Neuron (in vitro differentiated cells): ENCODE results near the gene TRIM31.

ENCODE experiments used
- H2AFZ ChIP-seq: one replicate; pipeline ENCODE4 v1.6.1; 2013; ENCODE audit warnings: low read depth, mild to moderate bottlenecking, inconsistent platforms, low read length, moderate library complexity
- H3K27me3 ChIP-seq: one replicate; pipeline ENCODE4 v1.6.1; 2013; ENCODE audit warnings: low read length; ENCODE audit not compliant: insufficient read depth
- H3K36me3 ChIP-seq: one replicate; pipeline ENCODE4 v1.6.1; 2013; ENCODE audit warnings: low read length; ENCODE audit not compliant: insufficient read depth
- H3K4me1 ChIP-seq: one replicate; pipeline ENCODE4 v1.6.1; 2013; ENCODE audit warnings: low read length; ENCODE audit not compliant: insufficient read depth
- H3K4me3 ChIP-seq: 2 replicates; pipeline ENCODE4 v1.5.1; 2013; ENCODE audit warnings: mild to moderate bottlenecking, low read length, moderate library complexity
- H3K9me3 ChIP-seq: one replicate; pipeline ENCODE4 v1.6.1; 2013; ENCODE audit warnings: low read length

Gene TRIM31

DNA sequence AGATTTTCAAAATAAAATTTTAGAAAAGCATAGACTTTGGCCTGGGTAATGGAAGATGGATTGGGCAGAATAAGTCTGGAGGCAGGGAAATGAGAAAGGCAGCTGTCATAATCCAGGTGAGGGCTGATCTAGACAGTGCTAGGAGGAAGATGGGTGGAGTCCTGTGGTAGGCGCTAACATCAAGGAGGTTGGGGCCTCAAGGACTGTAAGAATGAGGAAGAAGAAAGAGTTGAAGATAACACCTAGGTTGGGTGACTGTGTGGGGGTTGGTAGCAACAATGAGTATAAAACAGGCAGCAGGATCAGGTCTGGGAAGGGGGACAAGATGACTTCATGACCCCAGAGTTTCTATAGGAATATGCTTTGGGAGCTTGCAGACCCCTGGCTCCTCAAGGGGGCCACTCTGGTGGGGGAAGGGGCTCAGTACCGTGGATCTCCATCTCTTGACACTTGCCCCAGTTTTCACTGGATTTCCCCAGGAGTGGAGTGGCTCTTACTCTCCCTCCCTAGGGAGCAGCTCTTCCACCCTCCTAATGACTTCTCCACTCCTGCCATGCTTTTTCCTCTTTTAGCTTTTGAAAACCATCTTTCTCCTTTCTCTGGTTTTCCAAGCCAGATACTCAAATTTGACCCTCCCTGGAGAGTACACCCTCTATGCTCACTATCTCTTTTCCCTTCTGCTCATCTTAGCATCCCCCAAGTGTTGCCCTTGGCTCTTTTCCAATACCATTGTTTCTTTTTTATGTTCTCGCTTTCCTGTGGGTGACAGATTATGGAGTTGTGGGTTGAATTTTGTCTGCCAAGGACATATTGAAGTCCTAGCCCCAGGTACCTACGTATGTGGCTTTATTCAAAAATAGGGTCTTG is 14.8 kb downstream of the TRIM31 start:
- Histone ChIP-seq H3K4me1 (peaks cover 9% of the 10 kb centered on the region), H2AFZ (no peak overlapping the region), H3K9me3 (no peaks in the 10 kb centered on the region), H3K27me3 (peaks cover 71% of the 10 kb centered on the region), H3K4me3 (no peak overlapping the region), H3K36me3 (no peaks in the 10 kb centered on the region)

DNA sequence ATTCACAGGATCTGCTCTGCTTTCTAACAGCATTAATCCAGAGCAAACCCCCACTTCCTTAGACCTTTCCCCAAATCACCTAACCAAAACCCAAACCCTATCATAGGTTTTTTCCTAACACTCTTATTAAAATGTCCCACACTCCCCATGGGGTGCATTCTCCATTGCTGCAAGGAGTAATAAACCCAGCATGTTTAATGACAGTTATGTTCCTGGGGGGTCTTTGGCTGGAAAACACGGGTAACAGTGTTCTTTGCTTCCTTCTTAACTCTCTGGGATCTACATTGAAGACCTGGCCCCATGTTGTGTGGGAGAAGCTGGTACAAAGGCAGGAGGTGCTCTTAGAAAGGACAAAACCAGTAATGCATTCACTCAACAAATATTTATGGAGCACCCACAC is 16.1 kb downstream of the TRIM31 start:
- Histone ChIP-seq H3K4me3 (no peak overlapping the region), H3K4me1 (peaks cover 8% of the 10 kb centered on the region), H3K36me3 (no peaks in the 10 kb centered on the region), H3K27me3 (peaks cover 66% of the 10 kb centered on the region), H3K9me3 (no peaks in the 10 kb centered on the region), H2AFZ (no peak overlapping the region)

DNA sequence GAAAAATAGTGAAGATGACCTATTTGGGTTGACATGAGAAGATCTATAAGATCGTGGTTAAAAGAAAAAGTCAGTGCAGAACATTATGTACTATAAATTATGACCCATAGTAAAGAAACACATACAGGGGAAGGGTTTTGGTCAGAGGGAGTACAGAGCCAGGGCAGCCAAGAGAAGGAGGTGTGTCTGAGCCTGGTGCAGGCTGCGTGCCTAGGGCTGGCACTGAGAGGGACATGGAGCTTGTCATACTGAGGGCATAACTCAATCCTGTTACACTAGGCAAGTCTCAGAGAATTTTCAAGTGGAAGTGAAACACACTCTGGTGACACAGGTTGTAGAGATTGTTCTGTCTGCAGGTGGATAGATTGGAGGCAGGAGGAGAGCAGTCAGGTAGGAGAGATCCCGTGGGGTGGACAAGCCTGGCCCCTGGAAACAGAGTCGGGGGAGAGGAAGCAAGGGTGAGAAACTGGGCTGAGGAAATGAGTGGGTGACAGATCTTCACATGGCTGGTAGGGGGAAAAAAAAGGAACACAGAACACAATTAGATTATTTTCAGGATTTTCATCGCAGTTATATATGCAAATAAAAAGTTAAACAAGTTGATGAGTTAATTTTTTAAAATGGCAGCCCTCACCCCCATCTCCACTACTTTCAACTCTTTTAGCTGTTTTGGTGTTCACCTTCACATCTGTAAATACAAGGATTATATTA is 18.8 kb downstream of the TRIM31 start:
- Histone ChIP-seq H2AFZ (no peak overlapping the region), H3K4me3 (no peak overlapping the region), H3K36me3 (no peaks in the 10 kb centered on the region), H3K4me1 (no peaks in the 10 kb centered on the region), H3K27me3 (peaks cover 60% of the 10 kb centered on the region), H3K9me3 (no peaks in the 10 kb centered on the region)

DNA sequence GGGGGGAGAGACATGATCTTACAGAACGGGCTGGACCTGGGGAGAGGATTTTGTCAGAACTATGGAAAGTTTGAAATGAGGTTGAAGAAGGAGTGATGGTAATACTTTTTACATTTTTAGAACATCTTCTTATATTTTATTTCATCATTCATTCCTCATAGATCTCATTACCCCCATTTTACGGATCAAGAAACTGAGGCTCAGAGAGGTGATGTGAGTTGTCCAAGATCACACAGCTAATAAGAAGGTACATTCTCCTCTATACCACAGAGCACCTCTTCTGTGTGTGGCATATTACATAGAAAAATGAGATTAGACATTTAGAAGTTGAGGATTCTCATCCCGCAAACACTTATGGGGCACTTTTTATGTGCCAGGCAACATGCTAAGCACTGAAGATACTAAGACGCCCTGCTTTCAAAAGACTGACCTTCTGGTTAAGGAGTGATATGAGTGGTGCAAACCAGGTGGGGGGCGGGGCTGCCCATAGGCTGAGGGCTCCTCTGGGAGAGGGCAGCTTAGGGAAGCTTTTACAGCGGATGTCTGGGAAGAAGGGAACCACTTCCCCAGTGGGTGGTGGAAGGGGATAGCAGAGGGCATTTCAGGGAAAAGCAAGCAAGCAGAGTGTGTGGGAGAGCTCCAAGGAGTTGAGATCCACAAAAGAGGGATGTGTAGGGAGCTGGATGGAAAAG is 19.9 kb downstream of the TRIM31 start:
- no peaks in the 10 kb centered on the region for H3K9me3 ChIP-seq
- no peak overlapping the region for H2AFZ ChIP-seq
- H3K36me3 ChIP-seq = no peaks in the 10 kb centered on the region
- H3K4me1 ChIP-seq = no peaks in the 10 kb centered on the region
- H3K27me3 ChIP-seq = peaks cover 51% of the 10 kb centered on the region
- H3K4me3 ChIP-seq = no peak overlapping the region

DNA sequence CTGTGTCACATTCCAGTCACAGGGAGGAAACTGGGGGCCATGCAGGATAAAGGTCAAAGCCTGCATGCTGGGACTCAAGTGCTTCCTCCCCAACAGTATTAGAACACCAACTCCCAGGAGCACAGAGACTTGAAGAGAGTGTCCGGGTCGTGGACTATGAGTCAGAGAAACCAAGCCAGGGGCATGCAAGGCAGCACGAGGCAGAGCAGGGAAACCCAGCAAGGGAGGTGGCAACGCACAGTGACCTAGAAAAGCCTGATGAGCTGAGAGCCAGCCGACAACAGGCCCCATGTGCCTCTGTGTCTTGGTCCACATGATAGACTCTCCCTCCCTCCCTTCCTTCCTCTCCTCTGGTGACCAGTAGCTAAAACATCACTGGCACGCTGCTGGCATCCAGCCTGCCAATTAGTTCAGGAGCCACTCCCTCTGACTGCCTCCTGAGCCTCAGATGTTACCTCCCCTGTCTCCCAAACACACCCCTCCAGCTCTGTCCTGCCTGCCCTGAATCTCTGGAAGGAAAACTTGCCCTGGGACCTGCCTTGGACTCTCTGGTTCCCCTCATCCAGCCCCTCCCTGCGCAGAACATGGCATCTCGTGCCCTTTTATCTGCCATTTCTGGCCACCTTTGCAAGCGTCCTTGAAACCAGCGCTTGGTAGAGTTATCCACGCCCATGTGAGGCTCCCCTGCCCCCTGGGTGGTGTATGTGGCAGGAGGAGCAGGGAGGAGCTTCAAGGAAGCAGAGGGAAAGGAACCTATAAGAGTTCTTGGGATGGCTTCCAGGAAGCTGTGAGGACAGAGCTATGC is 21.1 kb downstream of the TRIM31 start:
- peaks cover 40% of the 10 kb centered on the region for H3K27me3 ChIP-seq

DNA sequence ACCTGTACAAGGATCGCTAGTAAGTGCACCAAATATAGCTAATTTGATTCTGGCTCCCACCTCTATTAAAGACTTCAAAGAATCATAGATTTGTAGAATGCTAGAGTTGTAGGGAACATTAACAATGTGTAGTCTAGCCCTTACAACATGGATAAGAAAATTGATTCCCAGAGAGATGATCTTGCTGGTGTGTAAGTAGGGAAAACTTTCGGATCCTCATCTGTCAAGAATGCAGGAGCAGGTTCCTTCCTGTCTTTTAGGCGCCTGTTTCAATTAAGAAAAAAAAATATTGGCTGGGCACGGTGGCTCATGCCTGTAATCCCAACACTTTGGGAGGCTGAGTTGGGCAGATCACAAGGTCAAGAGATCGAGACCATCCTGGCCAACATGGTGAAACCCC is 25.0 kb downstream of the TRIM31 start:
- Histone ChIP-seq H3K27me3 (peaks cover 23% of the 10 kb centered on the region), H3K9me3 (no peaks in the 10 kb centered on the region), H3K4me1 (no peaks in the 10 kb centered on the region), H2AFZ (no peak overlapping the region), H3K4me3 (no peak overlapping the region), H3K36me3 (no peaks in the 10 kb centered on the region)

More for the DNA sequence above, 21.1 kb downstream of the TRIM31 start:
- H2AFZ ChIP-seq = no peak overlapping the region
- no peak overlapping the region for H3K4me3 ChIP-seq
- H3K36me3 ChIP-seq = no peaks in the 10 kb centered on the region
- no peaks in the 10 kb centered on the region for H3K4me1 ChIP-seq
- no peaks in the 10 kb centered on the region for H3K9me3 ChIP-seq

DNA sequence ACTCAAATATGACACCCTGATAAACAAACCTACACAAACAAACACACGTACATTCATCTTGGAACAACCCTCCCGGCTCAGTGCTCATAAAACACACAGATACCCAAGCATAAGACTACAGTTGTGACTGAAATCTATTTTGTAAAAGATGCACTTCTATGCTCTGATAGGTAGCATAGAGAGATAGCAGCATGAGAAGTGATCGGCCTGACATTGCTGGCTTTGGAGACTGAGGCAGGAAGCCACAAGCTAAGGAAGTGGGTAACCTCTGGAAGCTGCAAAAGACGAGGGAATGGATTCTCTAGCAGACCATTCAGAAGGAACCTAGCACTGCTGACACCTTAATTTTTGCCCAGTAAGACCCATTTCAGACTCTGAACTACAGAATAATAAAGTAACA is 35.7 kb downstream of the TRIM31 start:
- peaks cover 67% of the 10 kb centered on the region for H3K27me3 ChIP-seq
- H3K4me3 ChIP-seq = no peak overlapping the region
- H3K4me1 ChIP-seq = peaks cover 10% of the 10 kb centered on the region
- no peak overlapping the region for H2AFZ ChIP-seq
- no peaks in the 10 kb centered on the region for H3K9me3 ChIP-seq
- no peaks in the 10 kb centered on the region for H3K36me3 ChIP-seq

DNA sequence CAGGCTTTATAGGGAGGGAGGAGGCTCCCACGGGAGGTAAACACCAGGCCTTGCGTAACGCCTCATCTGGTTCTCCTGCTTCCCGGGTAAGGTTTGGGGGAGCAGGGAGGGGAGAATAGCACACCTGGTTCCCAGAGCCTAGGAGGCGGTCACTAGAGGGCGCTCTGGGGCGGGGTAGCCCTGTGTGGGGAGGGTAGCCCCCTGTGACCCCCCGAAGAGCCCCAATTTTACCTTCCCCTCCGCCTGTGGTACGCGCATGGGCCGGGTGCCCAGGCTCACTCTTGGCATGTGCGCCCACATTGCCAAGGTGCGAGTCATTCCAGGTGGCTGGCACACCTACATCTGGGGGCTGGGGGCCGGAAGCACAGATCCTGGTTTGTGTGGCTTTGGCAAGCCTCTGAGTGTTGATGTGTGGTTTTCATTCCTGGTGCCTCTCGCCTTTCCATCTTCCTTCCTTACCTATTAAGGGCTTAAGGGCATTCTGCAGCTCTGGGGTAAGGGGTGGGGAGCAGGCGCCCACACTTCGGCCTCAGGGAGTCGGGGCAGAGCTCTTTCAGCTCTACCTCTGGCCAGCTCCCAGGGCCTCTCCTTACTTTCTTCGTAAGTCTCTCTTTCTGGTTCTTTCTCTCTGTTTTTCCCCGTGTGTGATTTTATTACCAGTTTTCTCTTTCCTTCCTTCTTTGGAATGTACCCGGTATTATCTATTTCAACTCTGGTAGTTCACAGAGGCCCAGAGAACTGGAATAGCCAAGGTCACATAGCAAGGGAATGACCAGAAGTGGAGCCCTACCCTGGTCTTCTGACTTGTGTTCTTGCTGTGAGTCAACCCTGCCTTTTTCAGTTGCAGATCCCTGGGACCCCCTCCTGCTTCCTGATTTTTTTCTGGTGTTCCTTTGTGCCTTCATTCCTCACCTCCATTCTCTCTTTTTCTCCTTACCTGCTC is 36.8 kb downstream of the TRIM31 start:
- H3K4me3 ChIP-seq = no peak overlapping the region
- peaks cover 67% of the 10 kb centered on the region for H3K27me3 ChIP-seq
- H2AFZ ChIP-seq = no peak overlapping the region
- no peaks in the 10 kb centered on the region for H3K9me3 ChIP-seq
- H3K36me3 ChIP-seq = no peaks in the 10 kb centered on the region
- peaks cover 10% of the 10 kb centered on the region for H3K4me1 ChIP-seq

DNA sequence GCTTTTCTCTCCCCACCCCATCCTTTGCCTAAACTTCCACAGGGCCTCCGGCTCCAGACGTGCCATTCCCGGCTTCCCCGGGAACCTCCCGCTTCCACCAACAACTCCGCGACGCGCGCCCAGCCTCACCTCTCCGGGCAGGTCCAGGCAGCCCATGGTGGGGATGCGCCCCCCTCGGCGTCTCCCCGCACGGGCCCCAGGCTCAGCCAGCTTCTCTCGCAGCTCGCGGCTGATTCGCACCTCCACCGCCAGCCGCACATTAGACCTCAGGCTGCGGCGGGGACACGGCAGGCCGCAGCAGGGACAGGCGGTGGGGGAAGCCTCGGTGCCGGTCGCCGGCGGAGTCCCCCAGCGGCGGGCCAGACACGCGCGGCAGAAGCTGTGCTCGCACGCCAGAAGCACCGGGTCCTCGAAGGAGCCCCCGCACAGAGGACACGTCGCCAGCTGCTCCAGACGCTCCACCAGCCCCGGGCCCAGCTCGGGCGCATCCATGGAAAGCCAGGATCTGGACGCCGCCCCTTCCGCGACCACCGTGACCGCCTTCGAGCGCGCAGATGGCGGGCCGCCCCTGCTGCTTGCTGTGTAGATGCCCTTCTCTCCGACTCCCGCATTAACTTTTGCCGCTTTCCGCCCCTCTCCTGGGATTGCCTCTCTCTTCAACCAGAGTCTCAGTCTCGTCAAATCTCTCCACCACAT is 37.6 kb downstream of the TRIM31 start, which contains the start of gene RNF39:
TSS of gene RNF39 (minus strand) at position 676 of the 696 bp plus-strand sequence. CDS start at position 492, 184 bp downstream.
- peak within 1 kb of the TSS; percentile 18 for H3K4me3 ChIP-seq
- H3K4me1 ChIP-seq = peaks cover 10% of the 10 kb centered on the region
- no peaks in the 10 kb centered on the region for H3K36me3 ChIP-seq
- peak within 1 kb of the TSS; percentile 51 for H2AFZ ChIP-seq
- peaks cover 67% of the 10 kb centered on the region for H3K27me3 ChIP-seq
- no peaks in the 10 kb centered on the region for H3K9me3 ChIP-seq

DNA sequence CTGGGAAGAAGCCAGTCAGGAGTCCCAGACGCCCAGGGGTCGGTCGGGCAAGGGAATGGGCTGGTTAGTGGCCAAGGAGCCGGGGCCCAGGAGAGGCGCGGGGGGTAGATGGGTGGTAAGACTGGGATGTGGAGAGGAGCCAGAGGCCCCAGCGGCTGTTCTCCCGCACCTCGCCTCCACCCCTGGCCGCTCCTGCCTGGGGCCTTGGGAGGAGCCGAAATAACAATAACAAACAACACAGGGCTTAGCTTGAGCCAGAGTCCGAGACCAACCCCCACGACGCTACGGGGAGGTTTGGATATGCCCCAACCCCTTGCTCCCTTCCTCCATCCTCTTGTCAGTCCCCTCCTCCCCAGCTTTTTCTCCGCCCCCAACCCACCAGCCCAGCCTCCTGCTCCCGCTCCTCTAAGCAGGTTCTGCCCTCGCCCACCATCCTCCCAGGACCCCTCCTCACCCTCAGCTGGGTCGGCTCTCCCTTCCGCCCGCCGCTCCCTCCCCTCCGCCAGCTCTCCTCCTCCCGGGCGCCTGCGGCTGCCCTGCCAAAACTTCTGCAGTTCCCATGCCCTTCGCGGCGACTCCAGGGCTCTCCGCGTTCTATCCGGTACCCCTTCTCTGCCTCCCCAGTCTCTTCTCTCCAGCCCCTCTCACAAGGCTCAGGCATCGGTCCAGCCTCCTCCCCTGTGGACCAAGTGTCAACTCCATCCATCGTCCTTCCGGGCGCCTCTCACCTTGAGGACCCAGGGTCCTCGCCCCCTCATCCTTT is 38.4 kb downstream of the TRIM31 start:
- peaks cover 2% of the 10 kb centered on the region for H3K36me3 ChIP-seq
- H2AFZ ChIP-seq = peak overlapping the region; percentile 51
- H3K4me1 ChIP-seq = peaks cover 10% of the 10 kb centered on the region
- no peaks in the 10 kb centered on the region for H3K9me3 ChIP-seq
- peaks cover 67% of the 10 kb centered on the region for H3K27me3 ChIP-seq
- H3K4me3 ChIP-seq = peak overlapping the region; percentile 18
